Activated T-helper 17 cell treated with anti-CD3 and anti-CD28 coated beads, Interleukin-2, amount 50 U/mL, for 72 hours (primary cell): ENCODE data around the gene CFAP57. TPM values are rescaled to one million over a fixed set of nuclear protein-coding genes. Genes with fewer than 3 reads are reported as not detected.
A peak's percentile ranks its signal among the peaks of the same experiment; 100 is the strongest.

Experiments
- ATAC-seq: fragments of 150-1000 bp; cut with Tn5 transposase; replicated peaks from 2 replicates; pipeline ENCODE4 v1.10.0; 2021; ENCODE audit warnings: mild to moderate bottlenecking, moderate library complexity
- H3K27ac Mint-ChIP-seq: one replicate; pipeline ENCODE4 v1.8.0; 2022; ENCODE audit warnings: mixed read lengths
- H3K27me3 Mint-ChIP-seq: one replicate; pipeline ENCODE4 v1.8.0; 2022; ENCODE audit warnings: mixed read lengths
- H3K36me3 Mint-ChIP-seq: one replicate; pipeline ENCODE4 v1.8.0; 2022; ENCODE audit warnings: low read depth, mild to moderate bottlenecking, mixed read lengths
- H3K4me1 Mint-ChIP-seq: one replicate; pipeline ENCODE4 v1.8.0; 2022; ENCODE audit warnings: mixed read lengths
- H3K4me3 Mint-ChIP-seq: one replicate; pipeline ENCODE4 v1.8.0; 2022; ENCODE audit warnings: mild to moderate bottlenecking, mixed read lengths
- H3K9me3 Mint-ChIP-seq: one replicate; pipeline ENCODE4 v1.8.0; 2022; ENCODE audit warnings: mixed read lengths
- total RNA-seq, 2 donors: library from RNA; stranded (reverse); gene quantifications; one replicate each; pipeline ENCODE4 v1.2.3, GENCODE V29; 2022

Gene CFAP57
- total RNA-seq, 2 donors from 2014 or later: 0.06 to 0.74 TPM

- Mint-ChIP-seq H3K27me3 (peaks cover 8% of the 10 kb centered on the region), H3K27ac (peak overlapping the region; percentile 16), H3K36me3 (no peaks in the 10 kb centered on the region), H3K9me3 (peaks cover 6% of the 10 kb centered on the region), H3K4me1 (peaks cover 10% of the 10 kb centered on the region), H3K4me3 (no peak overlapping the region)
- no peak for ATAC-seq
Observed at GRCh38 chr1:43277116-43277876, 105.2 kb downstream of the CFAP57 start.

- Mint-ChIP-seq H3K4me1 (peaks cover 10% of the 10 kb centered on the region), H3K9me3 (peaks cover 6% of the 10 kb centered on the region), H3K27me3 (peaks cover 8% of the 10 kb centered on the region), H3K27ac (no peak overlapping the region), H3K4me3 (no peak overlapping the region), H3K36me3 (no peaks in the 10 kb centered on the region)
- no peak for ATAC-seq
Observed at GRCh38 chr1:43279161-43279560, 107.0 kb downstream of the CFAP57 start.

GRCh38 chr1:43279666-43280065, 107.5 kb downstream of the CFAP57 start:
- no peak overlapping the region for H3K27ac Mint-ChIP-seq
- peaks cover 6% of the 10 kb centered on the region for H3K4me1 Mint-ChIP-seq
- peaks cover 8% of the 10 kb centered on the region for H3K27me3 Mint-ChIP-seq
- H3K4me3 Mint-ChIP-seq: no peak overlapping the region
- no peaks in the 10 kb centered on the region for H3K36me3 Mint-ChIP-seq
- peaks cover 3% of the 10 kb centered on the region for H3K9me3 Mint-ChIP-seq
- no peak for ATAC-seq

- Mint-ChIP-seq H3K27me3 (peaks cover 12% of the 10 kb centered on the region), H3K4me1 (no peaks in the 10 kb centered on the region), H3K4me3 (no peak overlapping the region), H3K27ac (no peak overlapping the region), H3K36me3 (no peaks in the 10 kb centered on the region), H3K9me3 (no peaks in the 10 kb centered on the region)
- no peak for ATAC-seq
Observed at GRCh38 chr1:43280692-43281091, 108.6 kb downstream of the CFAP57 start.

GRCh38 chr1:43282220-43283195, 110.4 kb downstream of the CFAP57 start:
- H3K27ac Mint-ChIP-seq: no peak overlapping the region
- no peak overlapping the region for H3K4me3 Mint-ChIP-seq
- no peaks in the 10 kb centered on the region for H3K9me3 Mint-ChIP-seq
- H3K27me3 Mint-ChIP-seq: peaks cover 14% of the 10 kb centered on the region
- no peaks in the 10 kb centered on the region for H3K36me3 Mint-ChIP-seq
- no peak for ATAC-seq
- H3K4me1 Mint-ChIP-seq: peaks cover 4% of the 10 kb centered on the region

- H3K36me3 Mint-ChIP-seq: no peaks in the 10 kb centered on the region
- peaks cover 14% of the 10 kb centered on the region for H3K27me3 Mint-ChIP-seq
- H3K9me3 Mint-ChIP-seq: no peaks in the 10 kb centered on the region
- no peak overlapping the region for H3K4me3 Mint-ChIP-seq
- peak overlapping the region; percentile 69 for H3K27ac Mint-ChIP-seq
- no peak for ATAC-seq
- peaks cover 4% of the 10 kb centered on the region for H3K4me1 Mint-ChIP-seq
Observed at GRCh38 chr1:43284065-43284464, 111.9 kb downstream of the CFAP57 start.

- Mint-ChIP-seq H3K4me3 (no peak overlapping the region), H3K27ac (peak overlapping the region; percentile 69), H3K27me3 (peaks cover 14% of the 10 kb centered on the region), H3K4me1 (peaks cover 4% of the 10 kb centered on the region), H3K9me3 (no peaks in the 10 kb centered on the region), H3K36me3 (no peaks in the 10 kb centered on the region)
- ATAC-seq: no peak
Observed at GRCh38 chr1:43284546-43285110, 112.5 kb downstream of the CFAP57 start.

- no peak for ATAC-seq
- peak within 1 kb of the TSS; percentile 69 for H3K27ac Mint-ChIP-seq
Observed at GRCh38 chr1:43285269-43285990, 113.3 kb downstream of the CFAP57 start, which contains the start of gene C1orf210. Gene C1orf210, minus strand, starts transcription at chr1:43285581. Its CDS starts 2,311 bp downstream, at chr1:43283270.

GRCh38 chr1:43286115-43286514, 114.0 kb downstream of the CFAP57 start:
- H3K4me3 Mint-ChIP-seq: no peak overlapping the region
- no peak for ATAC-seq
- H3K9me3 Mint-ChIP-seq: no peaks in the 10 kb centered on the region
- H3K27me3 Mint-ChIP-seq: peaks cover 11% of the 10 kb centered on the region
- H3K36me3 Mint-ChIP-seq: no peaks in the 10 kb centered on the region
- H3K4me1 Mint-ChIP-seq: peaks cover 4% of the 10 kb centered on the region
- no peak overlapping the region for H3K27ac Mint-ChIP-seq

More at GRCh38 chr1:43285269-43285990, 113.3 kb downstream of the CFAP57 start, which contains the start of gene C1orf210:
- Mint-ChIP-seq H3K4me1 (peaks cover 4% of the 10 kb centered on the region), H3K36me3 (no peaks in the 10 kb centered on the region), H3K9me3 (no peaks in the 10 kb centered on the region), H3K27me3 (peaks cover 12% of the 10 kb centered on the region), H3K4me3 (no peak within 1 kb of the TSS)

GRCh38 chr1:43286533-43286932, 114.4 kb downstream of the CFAP57 start:
- H3K36me3 Mint-ChIP-seq: no peaks in the 10 kb centered on the region
- no peak overlapping the region for H3K27ac Mint-ChIP-seq

GRCh38 chr1:43288058-43288784, 116.1 kb downstream of the CFAP57 start:
- ATAC-seq: no peak

More at GRCh38 chr1:43286533-43286932, 114.4 kb downstream of the CFAP57 start:
- H3K4me3 Mint-ChIP-seq: no peak overlapping the region
- H3K4me1 Mint-ChIP-seq: peaks cover 4% of the 10 kb centered on the region
- H3K9me3 Mint-ChIP-seq: no peaks in the 10 kb centered on the region
- peaks cover 11% of the 10 kb centered on the region for H3K27me3 Mint-ChIP-seq
- no peak for ATAC-seq

GRCh38 chr1:43288785-43289706, 116.9 kb downstream of the CFAP57 start:
- Mint-ChIP-seq H3K27ac (no peak overlapping the region), H3K4me3 (no peak overlapping the region), H3K9me3 (no peaks in the 10 kb centered on the region), H3K4me1 (peaks cover 7% of the 10 kb centered on the region), H3K27me3 (peaks cover 11% of the 10 kb centered on the region), H3K36me3 (no peaks in the 10 kb centered on the region)
- no peak for ATAC-seq

More at GRCh38 chr1:43288058-43288784, 116.1 kb downstream of the CFAP57 start:
- no peaks in the 10 kb centered on the region for H3K36me3 Mint-ChIP-seq
- peaks cover 6% of the 10 kb centered on the region for H3K4me1 Mint-ChIP-seq
- H3K4me3 Mint-ChIP-seq: no peak overlapping the region
- H3K27ac Mint-ChIP-seq: no peak overlapping the region
- H3K9me3 Mint-ChIP-seq: no peaks in the 10 kb centered on the region
- peaks cover 11% of the 10 kb centered on the region for H3K27me3 Mint-ChIP-seq
